IgD-negative memory B cell (primary cell): ENCODE data around the gene SPEM2. TPM values are rescaled to one million over a fixed set of nuclear protein-coding genes. Genes with fewer than 3 reads are reported as not detected.
"Not testable (repeated sequence)": the region's sequence is repeated elsewhere in the genome, so short reads cannot be mapped to it uniquely, and the experiment has no call there.

Source experiments
- H3K27ac Mint-ChIP-seq, 3 donors: one replicate each; pipeline ENCODE4 v1.8.0; 2020 to 2022; ENCODE audit warnings: mild to moderate bottlenecking in 3 of 3, mixed read lengths in 3 of 3, moderate library complexity in 1 of 3
- H3K27me3 Mint-ChIP-seq: one replicate; pipeline ENCODE4 v1.8.0; 2021; ENCODE audit warnings: mixed read lengths
- H3K36me3 Mint-ChIP-seq: one replicate; pipeline ENCODE4 v1.8.0; 2020; ENCODE audit warnings: mild to moderate bottlenecking, mixed read lengths
- H3K4me1 Mint-ChIP-seq, 3 donors: one replicate each; pipeline ENCODE4 v1.8.0; 2020 to 2022; ENCODE audit warnings: mixed read lengths in 3 of 3, mild to moderate bottlenecking in 1 of 3
- H3K4me3 Mint-ChIP-seq, 4 donors: one replicate each; pipeline ENCODE4 v1.8.0; 2020 to 2022; ENCODE audit warnings: mild to moderate bottlenecking in 4 of 4, mixed read lengths in 4 of 4, moderate library complexity in 3 of 4
- H3K9me3 Mint-ChIP-seq, 3 donors: one replicate each; pipeline ENCODE4 v1.8.0; 2020 to 2021; ENCODE audit warnings: mixed read lengths in 3 of 3, mild to moderate bottlenecking in 1 of 3
- polyA plus RNA-seq: library from polyadenylated mRNA; unstranded; fragments of 300-500 nt; fragmentation: Illumina TruSeq; gene quantifications from one replicate; pipeline ENCODE4 v1.2.3, GENCODE V29; 2021

The SPEM2 gene
- polyA plus RNA-seq, 1 donor from 2014 or later, result not detected

- Mint-ChIP-seq H3K36me3 (no peaks in the 10 kb centered on the region), H3K27ac (no peak overlapping the region)
Measured at GRCh38 chr17:7462474-7463371, 37.3 kb downstream of the SPEM2 start.

GRCh38 chr17:7463372-7463846 is 38.0 kb downstream of the SPEM2 start:
- Mint-ChIP-seq H3K36me3 (no peaks in the 10 kb centered on the region), H3K27ac (no peak overlapping the region), H3K4me1 (peaks cover 6 to 11% (median 10%) of the 10 kb centered on the region in 3 donors), H3K4me3 (no peak overlapping the region), H3K9me3 (no peaks in the 10 kb centered on the region), H3K27me3 (no peaks in the 10 kb centered on the region)

More at GRCh38 chr17:7462474-7463371, 37.3 kb downstream of the SPEM2 start:
- H3K4me3 Mint-ChIP-seq, result no peak overlapping the region
- no peaks in the 10 kb centered on the region for H3K27me3 Mint-ChIP-seq
- no peaks in the 10 kb centered on the region for H3K9me3 Mint-ChIP-seq
- H3K4me1 Mint-ChIP-seq, result peaks cover 5 to 7% (median 7%) of the 10 kb centered on the region in 3 donors

GRCh38 chr17:7464081-7464480 is 38.7 kb downstream of the SPEM2 start:
- Mint-ChIP-seq H3K9me3 (no peaks in the 10 kb centered on the region), H3K27ac (no peak overlapping the region), H3K4me1 (peaks cover 6 to 15% (median 10%) of the 10 kb centered on the region in 3 donors), H3K4me3 (no peak overlapping the region), H3K27me3 (no peaks in the 10 kb centered on the region), H3K36me3 (no peaks in the 10 kb centered on the region)

GRCh38 chr17:7465597-7466275 is 40.3 kb downstream of the SPEM2 start:
- Mint-ChIP-seq H3K36me3 (no peaks in the 10 kb centered on the region), H3K4me3 (peak overlapping the region in 1 of 4 donors; percentile 23), H3K27me3 (no peaks in the 10 kb centered on the region), H3K4me1 (peaks cover 6 to 16% (median 10%) of the 10 kb centered on the region in 3 donors), H3K9me3 (no peaks in the 10 kb centered on the region), H3K27ac (no peak overlapping the region)

GRCh38 chr17:7466318-7466638 is 40.9 kb downstream of the SPEM2 start:
- peaks cover 6 to 18% (median 10%) of the 10 kb centered on the region in 3 donors for H3K4me1 Mint-ChIP-seq
- no peak overlapping the region for H3K27ac Mint-ChIP-seq
- no peaks in the 10 kb centered on the region for H3K27me3 Mint-ChIP-seq
- H3K36me3 Mint-ChIP-seq, result no peaks in the 10 kb centered on the region
- H3K9me3 Mint-ChIP-seq, result no peaks in the 10 kb centered on the region
- peak overlapping the region in 1 of 4 donors; percentile 23 for H3K4me3 Mint-ChIP-seq

- no peak overlapping the region for H3K4me3 Mint-ChIP-seq
- peaks cover 11 to 21% (median 13%) of the 10 kb centered on the region in 3 donors for H3K4me1 Mint-ChIP-seq
- H3K36me3 Mint-ChIP-seq, result no peaks in the 10 kb centered on the region
- peak overlapping the region in 2 of 3 donors; percentile 39 to 43 for H3K27ac Mint-ChIP-seq
- H3K9me3 Mint-ChIP-seq, result no peaks in the 10 kb centered on the region
- H3K27me3 Mint-ChIP-seq, result no peaks in the 10 kb centered on the region
Measured at GRCh38 chr17:7466639-7467341, 41.4 kb downstream of the SPEM2 start.

GRCh38 chr17:7467498-7467897 is 42.1 kb downstream of the SPEM2 start:
- Mint-ChIP-seq H3K4me3 (peak overlapping the region in 1 of 4 donors; percentile 79), H3K27ac (peak overlapping the region; percentile 32 to 91 (median 43)), H3K4me1 (peaks cover 13 to 25% (median 14%) of the 10 kb centered on the region in 3 donors)

GRCh38 chr17:7468290-7468689 is 42.9 kb downstream of the SPEM2 start:
- no peaks in the 10 kb centered on the region for H3K9me3 Mint-ChIP-seq
- no peak overlapping the region for H3K4me3 Mint-ChIP-seq
- H3K27ac Mint-ChIP-seq, result no peak overlapping the region
- peaks cover 13 to 27% (median 14%) of the 10 kb centered on the region in 3 donors for H3K4me1 Mint-ChIP-seq
- no peaks in the 10 kb centered on the region for H3K27me3 Mint-ChIP-seq
- no peaks in the 10 kb centered on the region for H3K36me3 Mint-ChIP-seq

More at GRCh38 chr17:7467498-7467897, 42.1 kb downstream of the SPEM2 start:
- Mint-ChIP-seq H3K36me3 (no peaks in the 10 kb centered on the region), H3K9me3 (no peaks in the 10 kb centered on the region), H3K27me3 (no peaks in the 10 kb centered on the region)

GRCh38 chr17:7468804-7469389 is 43.5 kb downstream of the SPEM2 start:
- Mint-ChIP-seq H3K27ac (no peak overlapping the region), H3K27me3 (no peaks in the 10 kb centered on the region), H3K4me1 (peaks cover 13 to 30% (median 14%) of the 10 kb centered on the region in 3 donors), H3K9me3 (no peaks in the 10 kb centered on the region), H3K4me3 (no peak overlapping the region), H3K36me3 (no peaks in the 10 kb centered on the region)

- H3K4me3 Mint-ChIP-seq, H3K36me3 Mint-ChIP-seq, H3K27ac Mint-ChIP-seq, H3K9me3 Mint-ChIP-seq, H3K27me3 Mint-ChIP-seq: not testable (repeated sequence)
- peaks cover 13 to 30% (median 14%) of the 10 kb centered on the region in 3 donors for H3K4me1 Mint-ChIP-seq
Measured at GRCh38 chr17:7469843-7470242, 44.4 kb downstream of the SPEM2 start.

- Mint-ChIP-seq H3K27ac (peak overlapping the region in 1 of 3 donors; percentile 43), H3K4me1 (peaks cover 13 to 30% (median 14%) of the 10 kb centered on the region in 3 donors)
- H3K4me3 Mint-ChIP-seq, H3K9me3 Mint-ChIP-seq, H3K27me3 Mint-ChIP-seq, H3K36me3 Mint-ChIP-seq: not testable (repeated sequence)
Measured at GRCh38 chr17:7470457-7470973, 45.1 kb downstream of the SPEM2 start.

GRCh38 chr17:7471729-7472128 is 46.3 kb downstream of the SPEM2 start:
- peaks cover 21 to 29% (median 22%) of the 10 kb centered on the region in 3 donors for H3K4me1 Mint-ChIP-seq
- H3K27ac Mint-ChIP-seq, result peak overlapping the region in 1 of 3 donors; percentile 71
- H3K36me3 Mint-ChIP-seq, result no peaks in the 10 kb centered on the region
- H3K4me3 Mint-ChIP-seq, result peak overlapping the region in 1 of 4 donors; percentile 28
- no peaks in the 10 kb centered on the region for H3K9me3 Mint-ChIP-seq
- no peaks in the 10 kb centered on the region for H3K27me3 Mint-ChIP-seq

- H3K27me3 Mint-ChIP-seq, H3K36me3 Mint-ChIP-seq, H3K9me3 Mint-ChIP-seq: not testable (repeated sequence)
- peak overlapping the region in 2 of 3 donors; percentile 39 to 84 for H3K27ac Mint-ChIP-seq
- H3K4me1 Mint-ChIP-seq, result peaks cover 26 to 36% (median 35%) of the 10 kb centered on the region in 3 donors
- peak overlapping the region in 1 of 4 donors; percentile 25 for H3K4me3 Mint-ChIP-seq
Measured at GRCh38 chr17:7474767-7475166, 49.4 kb downstream of the SPEM2 start.

- peaks cover 30 to 41% (median 40%) of the 10 kb centered on the region in 3 donors for H3K4me1 Mint-ChIP-seq
- no peaks in the 10 kb centered on the region for H3K36me3 Mint-ChIP-seq
- no peaks in the 10 kb centered on the region for H3K9me3 Mint-ChIP-seq
- H3K4me3 Mint-ChIP-seq, result peak overlapping the region in 2 of 4 donors; percentile 30 to 82
- H3K27me3 Mint-ChIP-seq, result no peaks in the 10 kb centered on the region
- peak overlapping the region; percentile 37 to 84 (median 80) for H3K27ac Mint-ChIP-seq
Measured at GRCh38 chr17:7475764-7476422, 50.5 kb downstream of the SPEM2 start.
